PFSK-1 (cell line): ENCODE data around the gene EPB41L4B.

Source experiments
- FOXP2 ChIP-seq: optimal IDR thresholded peaks from 2 replicates; pipeline ENCODE3; 2011; ENCODE audit warnings: borderline replicate concordance, control low read depth, inconsistent platforms; ENCODE audit not compliant: insufficient read depth; ENCODE audit errors: extremely low read length, extremely low read depth
- POLR2AphosphoS5 ChIP-seq: IDR thresholded peaks from 2 replicates; pipeline ENCODE4 v1.6.1; 2012; ENCODE audit warnings: low read depth, mild to moderate bottlenecking, control low read depth, low read length, moderate library complexity
- REST ChIP-seq, 2 experiments: IDR thresholded peaks; 2 replicates each; pipeline versions ENCODE4 v1.6.1 to v1.8.0; 2011 to 2012; ENCODE audit warnings: low read depth in 2 of 2, low read length in 2 of 2, control low read depth in 1 of 2, inconsistent platforms in 1 of 2, mild to moderate bottlenecking in 1 of 2, moderate library complexity in 1 of 2; ENCODE audit not compliant: insufficient read depth in 1 of 2
- SIN3A ChIP-seq: IDR thresholded peaks from 2 replicates; pipeline ENCODE4 v1.6.1; 2012; ENCODE audit warnings: mild to moderate bottlenecking, low read length, moderate library complexity, borderline replicate concordance; ENCODE audit not compliant: insufficient read depth
- TAF1 ChIP-seq: IDR thresholded peaks from 2 replicates; pipeline ENCODE4 v1.6.1; 2012; ENCODE audit warnings: low read length, control low read depth, borderline replicate concordance; ENCODE audit not compliant: insufficient read depth

Gene EPB41L4B

GRCh38 chr9:109250311-109250741 is 70.5 kb downstream of the EPB41L4B start:
- TF ChIP-seq REST (IDR thresholded peaks at IDR 0.05; ENCODE audit: insufficient read depth in 1 of 2, low read depth in 2 of 2, low read length in 2 of 2) (no peak), FOXP2 (no peak)

GRCh38 chr9:109249615-109250014 is 71.2 kb downstream of the EPB41L4B start:
- TF ChIP-seq POLR2AphosphoS5 (no peak), REST (IDR thresholded peaks at IDR 0.05; ENCODE audit: insufficient read depth in 1 of 2, low read depth in 2 of 2, low read length in 2 of 2) (no peak), TAF1 (no peak), SIN3A (no peak), FOXP2 (no peak)

GRCh38 chr9:109248133-109248581 is 72.7 kb downstream of the EPB41L4B start:
- no peak for TF ChIP-seq TAF1
- no peak for TF ChIP-seq REST (IDR thresholded peaks at IDR 0.05; ENCODE audit: insufficient read depth in 1 of 2, low read depth in 2 of 2, low read length in 2 of 2)
- no peak for TF ChIP-seq FOXP2
- TF ChIP-seq SIN3A: no peak
- TF ChIP-seq POLR2AphosphoS5: no peak

- TF ChIP-seq FOXP2: no peak
- no peak for TF ChIP-seq TAF1
- no peak for TF ChIP-seq REST (IDR thresholded peaks at IDR 0.05; ENCODE audit: insufficient read depth in 1 of 2, low read depth in 2 of 2, low read length in 2 of 2)
- TF ChIP-seq SIN3A: no peak
- TF ChIP-seq POLR2AphosphoS5: no peak
These were observed 73.6 kb downstream of the EPB41L4B start for GRCh38 chr9:109247228-109247627.

GRCh38 chr9:109246533-109246932 is 74.3 kb downstream of the EPB41L4B start:
- no peak for TF ChIP-seq FOXP2
- TF ChIP-seq TAF1: no peak
- TF ChIP-seq SIN3A: no peak
- TF ChIP-seq POLR2AphosphoS5: no peak
- TF ChIP-seq REST (IDR thresholded peaks at IDR 0.05; ENCODE audit: insufficient read depth in 1 of 2, low read depth in 2 of 2, low read length in 2 of 2): no peak
